HG03159 (cell line): ENCODE data around the gene FRRS1L.

ENCODE experiments used
- ATAC-seq: cut with Tn5 transposase; IDR thresholded peaks from one replicate; pipeline ENCODE4 v1.9.1; 2021; ENCODE audit warnings: mild to moderate bottlenecking, moderate library complexity; ENCODE audit not compliant: unreplicated experiment

Gene FRRS1L

GRCh38 chr9:109176963-109177362 lies 9.9 kb upstream of the FRRS1L start:
- no peak for ATAC-seq

DNA sequence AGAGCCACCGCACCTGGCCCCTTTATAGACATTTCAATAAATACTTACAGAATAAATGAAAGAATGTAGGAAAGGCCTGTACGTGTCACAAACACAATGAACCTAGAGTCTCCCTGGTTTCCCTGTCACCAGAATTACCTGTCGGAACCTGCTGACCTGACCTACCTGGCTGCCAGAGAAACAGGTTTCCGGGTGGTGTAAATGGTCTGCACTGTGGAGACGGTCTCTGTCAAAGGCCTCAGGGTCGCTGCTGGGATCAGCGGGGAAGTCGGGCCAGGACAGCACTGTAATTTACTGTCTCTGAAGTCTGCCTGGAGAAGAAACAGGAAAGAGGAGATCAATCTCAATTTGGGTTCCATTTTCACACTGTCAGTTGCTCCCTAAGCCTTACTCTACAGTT lies 9.3 kb upstream of the FRRS1L start:
- ATAC-seq: no peak

DNA sequence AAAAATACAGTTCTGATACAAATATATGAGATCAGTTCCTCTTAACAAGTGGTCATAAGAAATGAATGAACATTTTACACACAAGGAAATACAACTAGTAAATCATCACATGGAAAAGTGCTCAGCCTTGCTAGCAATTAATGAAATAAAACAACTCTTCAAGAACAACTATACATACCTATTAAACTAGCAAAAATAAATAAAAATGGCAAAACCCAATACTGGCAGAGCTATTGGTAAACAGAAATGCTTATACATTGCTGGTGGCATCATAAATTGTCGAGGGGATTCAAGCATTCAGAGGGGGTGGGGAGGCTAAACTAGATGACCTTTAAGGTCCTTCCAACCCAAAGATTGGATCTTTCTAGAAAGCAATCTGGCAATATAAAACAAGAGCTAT lies 5.9 kb upstream of the FRRS1L start:
- no peak for ATAC-seq

DNA sequence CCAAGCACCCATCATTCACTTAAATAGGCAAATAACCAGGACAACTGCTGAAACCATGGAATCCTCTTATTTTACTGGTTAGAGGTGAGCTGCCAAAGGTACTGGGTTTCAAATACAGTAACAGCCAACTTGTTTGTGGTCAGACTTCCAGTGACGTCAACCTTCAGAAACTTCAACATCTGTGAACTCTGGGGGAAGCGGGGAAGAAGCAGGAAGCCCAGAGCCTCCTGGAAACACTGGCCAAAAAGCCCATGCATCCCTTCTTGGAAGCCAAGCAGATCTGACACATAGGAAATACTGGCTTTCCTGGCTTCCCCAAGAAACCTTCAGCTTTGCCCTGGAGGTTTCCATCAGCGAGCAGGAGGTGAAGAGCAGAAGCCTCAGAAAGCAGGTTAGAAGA lies 4.9 kb upstream of the FRRS1L start:
- ATAC-seq: no peak

DNA sequence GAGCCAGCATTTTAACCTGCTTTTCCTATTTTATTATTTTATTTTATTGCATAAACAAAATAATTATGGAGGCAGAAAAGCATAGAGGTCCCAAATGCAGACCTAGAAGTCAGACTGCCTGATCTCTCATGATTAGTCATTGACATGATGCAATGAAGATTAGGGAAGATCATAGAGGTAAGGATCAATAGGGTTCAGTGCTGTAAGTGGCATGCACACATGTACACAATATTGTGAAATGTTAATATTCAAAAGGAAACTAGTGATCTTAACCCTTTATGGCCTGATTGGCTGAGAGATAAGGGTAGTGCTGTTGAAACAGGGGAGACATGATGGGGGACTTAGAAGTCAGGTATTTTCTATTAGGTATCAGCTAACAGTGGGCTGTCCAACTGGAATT lies 1.1 kb upstream of the FRRS1L start:
- no peak for ATAC-seq

DNA sequence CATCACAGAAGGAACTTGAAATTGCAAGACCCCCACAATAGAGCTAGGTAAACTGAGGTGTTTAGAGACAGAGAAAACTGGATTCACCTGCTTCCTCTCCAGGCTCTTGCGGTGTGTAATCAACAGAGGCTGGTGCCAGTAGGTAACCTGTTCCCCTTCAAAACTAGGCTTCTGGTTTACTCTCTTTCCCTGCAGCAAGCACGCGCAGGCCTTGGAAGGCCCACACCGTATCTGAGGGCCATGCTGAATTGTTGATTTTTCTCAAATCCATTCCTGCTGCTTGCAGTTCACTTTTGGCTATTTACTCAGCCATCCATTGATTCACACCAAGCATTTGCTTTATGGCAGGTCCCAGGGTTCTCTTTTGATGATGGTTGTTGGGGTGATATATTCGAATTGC lies 667 bp upstream of the FRRS1L start:
- ATAC-seq: no peak

GRCh38 chr9:109166171-109166770 lies 778 bp downstream of the FRRS1L start:
- ATAC-seq: no peak

DNA sequence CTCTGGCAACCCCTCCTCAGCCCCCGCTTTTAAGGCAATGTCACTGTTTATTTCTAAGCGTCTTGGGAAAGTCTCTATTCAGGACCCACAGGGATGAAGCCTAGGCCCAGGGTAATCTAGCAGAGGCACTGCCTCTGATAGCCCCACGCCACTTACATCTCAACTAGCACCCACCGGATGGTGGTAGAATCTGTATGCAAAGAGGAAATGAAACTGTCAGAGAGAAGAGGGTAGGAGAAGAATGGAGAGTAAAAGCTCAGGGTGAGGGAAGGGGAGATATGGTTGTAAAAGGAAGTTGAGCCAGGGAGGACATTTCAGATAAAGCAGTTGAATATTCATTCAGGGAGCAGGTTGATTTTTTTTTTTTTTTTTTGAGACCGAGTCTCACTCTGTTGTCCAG lies 3.0 kb downstream of the FRRS1L start:
- ATAC-seq: peak; percentile 87

- no peak for ATAC-seq
These were observed 3.9 kb downstream of the FRRS1L start for GRCh38 chr9:109163194-109163593.

GRCh38 chr9:109162677-109163076 lies 4.4 kb downstream of the FRRS1L start:
- no peak for ATAC-seq

DNA sequence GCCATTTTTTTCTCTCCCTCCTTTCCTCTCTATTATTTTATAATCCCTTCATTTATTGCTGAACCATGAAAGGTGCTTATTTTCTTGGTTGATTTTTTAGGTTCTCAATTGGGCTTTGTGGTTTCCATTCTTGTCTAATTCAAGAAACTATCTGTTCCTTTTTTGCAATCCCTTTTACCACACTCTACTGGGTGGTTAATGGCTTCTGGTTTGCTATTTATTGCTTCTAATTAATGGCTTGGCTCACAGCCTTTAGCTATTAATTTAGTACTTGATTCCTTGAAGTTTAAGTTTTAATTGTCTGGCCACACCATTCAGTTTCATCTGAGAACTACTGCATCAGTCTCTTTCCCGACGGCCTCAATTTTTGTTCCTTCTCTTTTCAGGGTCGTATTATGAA lies 5.6 kb downstream of the FRRS1L start:
- no peak for ATAC-seq

- ATAC-seq: no peak
These were observed 7.5 kb downstream of the FRRS1L start for GRCh38 chr9:109159583-109159982.

- no peak for ATAC-seq
These were observed 8.4 kb downstream of the FRRS1L start for GRCh38 chr9:109158651-109159050.

DNA sequence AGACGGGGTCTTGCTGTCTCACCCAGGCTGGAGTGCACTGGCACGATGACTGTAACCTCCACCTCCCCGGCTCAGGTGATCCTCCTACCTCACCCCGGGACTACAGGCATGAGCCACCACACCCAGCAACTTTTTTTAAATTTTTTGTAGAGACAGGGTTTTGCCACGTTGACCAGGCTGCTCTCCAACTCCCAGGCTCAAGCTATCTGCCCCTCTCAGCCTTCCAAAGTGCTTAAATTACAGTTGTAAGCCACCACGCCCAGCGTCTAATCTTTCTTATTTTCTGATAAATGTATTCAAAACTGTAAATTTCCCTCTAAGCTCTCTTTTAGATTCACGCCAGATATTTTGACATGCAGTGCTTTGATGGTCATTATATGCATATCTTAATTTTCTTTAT lies 10.3 kb downstream of the FRRS1L start:
- no peak for ATAC-seq

DNA sequence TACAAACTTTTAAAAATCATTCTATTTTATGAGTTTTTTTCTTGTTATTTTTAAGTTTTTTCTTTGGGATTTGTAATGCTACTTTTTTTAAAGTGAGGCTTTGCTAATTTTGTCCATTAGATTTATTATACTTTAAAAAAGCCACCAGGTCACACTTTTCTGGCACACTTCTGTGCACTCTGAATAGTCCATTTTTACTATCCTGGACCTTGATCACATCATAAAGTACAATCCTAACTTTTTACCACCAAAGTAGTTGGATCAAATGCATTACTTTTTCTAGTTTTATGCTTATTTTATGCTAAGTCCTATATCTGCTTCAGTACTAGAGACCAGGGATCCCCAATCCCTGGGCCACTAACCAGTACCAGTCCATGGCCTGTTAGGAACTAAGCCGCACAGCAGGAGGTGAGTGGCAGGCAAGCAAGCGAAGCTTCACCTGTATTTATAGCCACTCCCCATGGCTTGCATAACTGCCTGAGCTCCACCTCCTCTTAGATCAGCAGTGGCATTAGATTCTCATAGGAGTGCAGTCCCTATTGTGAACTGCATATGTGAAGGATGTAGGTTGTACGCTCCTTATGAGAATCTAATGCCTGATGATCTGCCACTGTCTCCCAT lies 16.0 kb downstream of the FRRS1L start:
- ATAC-seq: no peak

DNA sequence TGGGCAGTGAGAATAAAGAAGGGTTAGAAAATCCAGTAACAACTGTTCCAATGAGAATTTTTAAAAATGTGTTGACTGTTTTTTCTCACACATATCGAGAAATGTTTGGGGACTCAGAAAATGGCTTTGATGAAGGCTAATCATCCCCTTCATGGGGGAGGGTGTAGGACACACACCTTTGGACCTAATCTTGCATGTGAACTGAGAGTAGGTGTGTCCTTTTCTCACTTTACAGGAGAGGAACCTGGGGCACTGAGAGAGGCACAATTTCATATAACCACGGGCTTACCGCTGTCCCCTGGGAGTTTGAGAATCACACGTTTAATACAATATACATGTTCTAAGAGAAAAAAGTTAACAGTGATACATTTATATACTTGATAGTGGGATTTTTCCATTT lies 17.3 kb downstream of the FRRS1L start:
- ATAC-seq: no peak

- ATAC-seq: no peak
These were observed 18.0 kb downstream of the FRRS1L start for GRCh38 chr9:109149089-109149488.

GRCh38 chr9:109145051-109145450 lies 22.0 kb downstream of the FRRS1L start:
- no peak for ATAC-seq

DNA sequence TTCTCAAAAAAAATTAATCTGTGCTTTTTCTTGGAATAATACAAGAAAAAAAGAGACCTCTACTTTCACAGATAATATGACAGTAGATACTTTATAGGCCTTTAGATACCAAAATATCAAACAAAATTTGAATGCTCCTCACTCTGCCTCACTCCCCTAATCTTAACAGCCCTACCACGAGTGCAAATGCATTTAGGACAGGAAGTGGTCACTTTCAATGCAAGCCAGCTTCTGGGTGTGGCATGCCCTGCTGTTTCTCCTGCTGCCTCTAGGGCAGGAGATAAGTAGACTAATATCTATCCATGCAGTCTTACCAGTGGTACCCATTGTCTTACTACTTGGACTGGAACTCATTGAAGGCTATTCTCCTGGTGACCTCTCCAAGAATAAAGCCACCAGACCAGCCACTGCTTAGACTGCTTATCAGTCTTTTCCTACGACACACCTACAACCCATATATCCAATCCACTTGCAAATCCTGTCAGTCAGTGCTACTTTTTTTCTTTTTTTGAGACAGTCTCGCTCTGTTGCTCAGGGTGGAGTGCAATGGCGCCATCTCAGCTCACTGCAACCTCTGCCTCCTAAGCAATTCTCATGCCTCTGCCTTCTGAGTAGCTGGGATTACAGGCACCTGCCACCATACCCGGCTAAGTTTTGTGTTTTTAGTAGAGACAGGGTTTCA lies 23.0 kb downstream of the FRRS1L start:
- ATAC-seq: peak; percentile 100

DNA sequence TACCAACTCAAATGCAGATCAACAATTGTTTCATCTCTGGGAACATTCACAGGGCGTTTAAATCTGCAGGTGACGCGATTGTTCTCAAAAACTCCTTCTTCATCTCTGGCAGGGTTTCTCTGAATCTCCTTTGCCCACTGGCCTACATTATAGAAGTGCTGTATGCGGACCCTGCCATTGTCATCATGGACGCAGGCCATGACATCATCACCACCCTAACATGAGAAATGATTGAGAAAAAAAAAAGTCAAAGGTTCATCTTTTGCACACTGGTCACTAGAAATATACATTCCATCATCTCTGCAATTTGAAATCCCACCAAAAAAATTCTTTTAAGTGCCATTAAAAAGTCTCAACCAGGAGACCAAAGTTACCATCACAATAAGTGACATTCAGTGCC lies 25.7 kb downstream of the FRRS1L start:
- ATAC-seq: no peak

GRCh38 chr9:109139851-109140250 lies 27.2 kb downstream of the FRRS1L start:
- ATAC-seq: no peak

- ATAC-seq: no peak
These were observed 28.6 kb downstream of the FRRS1L start for GRCh38 chr9:109138421-109138820.

- no peak for ATAC-seq
These were observed 32.9 kb downstream of the FRRS1L start for GRCh38 chr9:109134167-109134578.
